ENCODE results near the gene PLP1. TPM values are rescaled to one million over a fixed set of nuclear protein-coding genes. Genes with fewer than 3 reads are reported as not detected.

PLP1 gene
- total and polyA plus RNA-seq, 9 of the 15 experiments (the other 6 are each of a cell fraction or from before 2014, with no cell fraction given) = not detected

DNA sequence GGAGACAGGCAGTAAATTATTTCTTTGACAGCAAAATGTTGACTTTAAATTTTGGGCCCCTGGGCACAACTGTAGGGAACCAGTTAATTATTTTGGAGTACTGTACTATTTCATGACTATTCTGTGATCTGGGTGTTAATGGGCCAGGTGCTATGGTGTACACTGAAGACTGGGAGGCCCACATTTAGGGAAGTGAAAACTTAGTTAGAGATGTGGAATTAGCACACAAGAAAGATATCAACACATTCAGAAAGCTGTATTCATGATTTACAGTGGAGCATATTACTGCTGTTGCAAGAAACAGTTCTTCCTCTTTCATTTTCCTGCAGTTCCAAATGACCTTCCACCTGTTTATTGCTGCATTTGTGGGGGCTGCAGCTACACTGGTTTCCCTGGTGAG lies 12.4 kb downstream of the PLP1 start:
- Histone ChIP-seq H2AFZ (ENCODE audit: low read depth, low read length) (no peak overlapping the region), H3K9ac (ENCODE audit: insufficient read depth in 1 of 2, low read depth in 2 of 2, low read length in 2 of 2) (no peak overlapping the region), H3K4me1 (replicated peaks in 1 of 2; ENCODE audit: control insufficient read depth in 2 of 2, insufficient read depth in 2 of 2, low read length in 2 of 2) (no peaks in the 10 kb centered on the region), H3K79me2 (ENCODE audit: control insufficient read depth, insufficient read depth, low read length) (no peaks in the 10 kb centered on the region), H3K4me2 (ENCODE audit: insufficient read depth, low read length) (no peak overlapping the region), H3K9me3 (replicated peaks; ENCODE audit: control insufficient read depth, insufficient read depth, low read depth, low read length) (no peaks in the 10 kb centered on the region), H3K4me3 (no peak overlapping the region), H3K36me3 (ENCODE audit: control insufficient read depth, insufficient read depth, low read length) (no peaks in the 10 kb centered on the region), H4K20me1 (replicated peaks; ENCODE audit: control insufficient read depth, insufficient read depth, low read length) (no peaks in the 10 kb centered on the region), H3K27me3 (ENCODE audit: control insufficient read depth in 2 of 2, insufficient read depth in 2 of 2, low read length in 2 of 2) (peaks cover 0 to 10% of the 10 kb centered on the region in 2 experiments; a peak in 2 of 5 replicates), H3K27ac (ENCODE audit: extremely low read depth, low read depth, low read length) (no peak overlapping the region), H3K9me1 (ENCODE audit: control insufficient read depth, insufficient read depth, low read length) (no peaks in the 10 kb centered on the region)
- CTCF ChIA-PET (ENCODE audit: low intra/inter-chr PET ratio) = no interaction called here
- in situ Hi-C loops (cut with MboI) (no loop called here), intact Hi-C loops (cut with micrococcal nuclease) (no loop called here)
- FAIRE-seq (no peak), DNase-seq (ENCODE audit: extremely low read depth in 1 of 4, low spot score in 3 of 4) (no peak), ATAC-seq (no peak)
- no TSS peak for BruUV-seq (replicated peaks)
- POLR2A ChIA-PET = no interaction called here
- TF ChIP-seq ZNF592 (IDR thresholded peaks at IDR 0.05) (no peak), ZNF253 (CRISPR knock-in tag; conservative IDR thresholded peaks at IDR 0.05) (no peak), HNRNPH1 (optimal IDR thresholded peaks at IDR 0.05; ENCODE audit: low read depth, low read length) (no peak), NFIC (IDR thresholded peaks at IDR 0.05) (no peak), PURB (CRISPR knock-in tag; IDR thresholded peaks at IDR 0.05; ENCODE audit: low read depth) (no peak), RBM39 (optimal IDR thresholded peaks at IDR 0.05; ENCODE audit: low read depth, low read length) (no peak), ZNF280B (CRISPR knock-in tag; IDR thresholded peaks at IDR 0.05) (no peak), TCFL5 (CRISPR knock-in tag; conservative IDR thresholded peaks at IDR 0.05) (no peak), SMC3 (conservative IDR thresholded peaks at IDR 0.05; ENCODE audit: insufficient read depth, low read depth, low read length) (no peak), CEBPG (CRISPR knock-in tag; IDR thresholded peaks at IDR 0.05) (no peak), CEBPG (tag; conservative IDR thresholded peaks at IDR 0.05 in 1 of 2, IDR thresholded peaks at IDR 0.05 in 1 of 2) (no peak)
- TF ChIP-seq, protein P1, sequence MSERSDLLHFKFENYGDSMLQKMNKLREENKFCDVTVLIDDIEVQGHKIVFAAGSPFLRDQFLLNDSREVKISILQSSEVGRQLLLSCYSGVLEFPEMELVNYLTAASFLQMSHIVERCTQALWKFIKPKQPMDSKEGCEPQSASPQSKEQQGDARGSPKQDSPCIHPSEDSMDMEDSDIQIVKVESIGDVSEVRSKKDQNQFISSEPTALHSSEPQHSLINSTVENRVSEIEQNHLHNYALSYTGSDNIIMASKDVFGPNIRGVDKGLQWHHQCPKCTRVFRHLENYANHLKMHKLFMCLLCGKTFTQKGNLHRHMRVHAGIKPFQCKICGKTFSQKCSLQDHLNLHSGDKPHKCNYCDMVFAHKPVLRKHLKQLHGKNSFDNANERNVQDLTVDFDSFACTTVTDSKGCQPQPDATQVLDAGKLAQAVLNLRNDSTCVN (CRISPR knock-in tag; IDR thresholded peaks at IDR 0.05) = no peak
- TF ChIP-seq, protein P2, sequence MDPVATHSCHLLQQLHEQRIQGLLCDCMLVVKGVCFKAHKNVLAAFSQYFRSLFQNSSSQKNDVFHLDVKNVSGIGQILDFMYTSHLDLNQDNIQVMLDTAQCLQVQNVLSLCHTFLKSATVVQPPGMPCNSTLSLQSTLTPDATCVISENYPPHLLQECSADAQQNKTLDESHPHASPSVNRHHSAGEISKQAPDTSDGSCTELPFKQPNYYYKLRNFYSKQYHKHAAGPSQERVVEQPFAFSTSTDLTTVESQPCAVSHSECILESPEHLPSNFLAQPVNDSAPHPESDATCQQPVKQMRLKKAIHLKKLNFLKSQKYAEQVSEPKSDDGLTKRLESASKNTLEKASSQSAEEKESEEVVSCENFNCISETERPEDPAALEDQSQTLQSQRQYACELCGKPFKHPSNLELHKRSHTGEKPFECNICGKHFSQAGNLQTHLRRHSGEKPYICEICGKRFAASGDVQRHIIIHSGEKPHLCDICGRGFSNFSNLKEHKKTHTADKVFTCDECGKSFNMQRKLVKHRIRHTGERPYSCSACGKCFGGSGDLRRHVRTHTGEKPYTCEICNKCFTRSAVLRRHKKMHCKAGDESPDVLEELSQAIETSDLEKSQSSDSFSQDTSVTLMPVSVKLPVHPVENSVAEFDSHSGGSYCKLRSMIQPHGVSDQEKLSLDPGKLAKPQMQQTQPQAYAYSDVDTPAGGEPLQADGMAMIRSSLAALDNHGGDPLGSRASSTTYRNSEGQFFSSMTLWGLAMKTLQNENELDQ (CRISPR knock-in tag; IDR thresholded peaks at IDR 0.05; ENCODE audit: borderline replicate concordance) = no peak
